Measurements from ENCODE around the gene PTHLH. TPM values are rescaled to one million over a fixed set of nuclear protein-coding genes. Genes with fewer than 3 reads are reported as not detected.

Gene PTHLH
- total RNA-seq, 4 donors from 2014 or later: 0.26 TPM; not detected in 3

DNA sequence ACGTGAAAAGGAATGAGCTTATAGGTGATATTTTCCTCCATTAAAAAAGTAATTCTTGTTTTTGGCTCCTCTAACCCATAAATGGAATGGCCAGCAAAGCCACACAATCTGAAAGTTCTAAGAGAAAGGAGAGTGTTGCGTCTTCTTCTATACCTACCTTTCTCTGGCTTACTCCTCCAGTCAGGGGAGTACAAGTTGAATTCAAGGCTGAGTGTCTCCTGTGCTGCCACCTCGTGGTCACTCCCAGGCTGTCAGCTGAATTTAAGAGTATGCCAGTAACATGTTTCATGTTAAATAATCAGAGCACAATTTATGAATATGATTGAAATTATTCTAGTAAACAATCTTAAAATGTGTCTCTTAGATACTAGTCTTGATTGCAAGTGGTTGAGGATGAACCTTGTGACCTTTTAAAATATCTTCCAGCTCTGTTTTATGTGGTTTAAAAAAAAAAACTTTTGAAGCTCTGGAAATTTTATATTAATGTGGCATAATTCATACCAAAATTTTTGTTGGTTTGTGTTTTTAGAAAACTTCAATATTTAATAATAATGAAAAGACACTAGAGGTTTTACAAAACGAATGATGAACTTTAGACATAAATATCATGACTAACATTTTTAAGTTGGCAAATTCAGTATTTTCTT lies 31.7 kb downstream of the PTHLH start:
- peak in 1 of 2 donors; percentile 36 for DNase-seq
- no peak for ATAC-seq
- Histone ChIP-seq H3K27ac (no peak overlapping the region), H3K36me3 (no peaks in the 10 kb centered on the region), H3K4me3 (no peak overlapping the region), H3K9me3 (no peaks in the 10 kb centered on the region), H3K4me1 (no peaks in the 10 kb centered on the region), H3K27me3 (no peaks in the 10 kb centered on the region)
- no peak for TF ChIP-seq POLR2A (IDR thresholded peaks at IDR 0.05)
- TF ChIP-seq, protein P1, sequence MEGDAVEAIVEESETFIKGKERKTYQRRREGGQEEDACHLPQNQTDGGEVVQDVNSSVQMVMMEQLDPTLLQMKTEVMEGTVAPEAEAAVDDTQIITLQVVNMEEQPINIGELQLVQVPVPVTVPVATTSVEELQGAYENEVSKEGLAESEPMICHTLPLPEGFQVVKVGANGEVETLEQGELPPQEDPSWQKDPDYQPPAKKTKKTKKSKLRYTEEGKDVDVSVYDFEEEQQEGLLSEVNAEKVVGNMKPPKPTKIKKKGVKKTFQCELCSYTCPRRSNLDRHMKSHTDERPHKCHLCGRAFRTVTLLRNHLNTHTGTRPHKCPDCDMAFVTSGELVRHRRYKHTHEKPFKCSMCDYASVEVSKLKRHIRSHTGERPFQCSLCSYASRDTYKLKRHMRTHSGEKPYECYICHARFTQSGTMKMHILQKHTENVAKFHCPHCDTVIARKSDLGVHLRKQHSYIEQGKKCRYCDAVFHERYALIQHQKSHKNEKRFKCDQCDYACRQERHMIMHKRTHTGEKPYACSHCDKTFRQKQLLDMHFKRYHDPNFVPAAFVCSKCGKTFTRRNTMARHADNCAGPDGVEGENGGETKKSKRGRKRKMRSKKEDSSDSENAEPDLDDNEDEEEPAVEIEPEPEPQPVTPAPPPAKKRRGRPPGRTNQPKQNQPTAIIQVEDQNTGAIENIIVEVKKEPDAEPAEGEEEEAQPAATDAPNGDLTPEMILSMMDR (IDR thresholded peaks at IDR 0.05 in 4 of 5, conservative IDR thresholded peaks at IDR 0.05 in 1 of 5): peak in 4 of 5 experiments; percentile 10 to 58 (median 50)
- intact Hi-C loops (cut with DNase I; ENCODE audit: low total_unique reads) (loop anchor here (2.0 to 5.0 kb wide), 2 partner anchors 119 to 206 kb away; no protein-coding TSS in a partner anchor), in situ Hi-C loops (cut with MboI; ENCODE audit: low sequenced_read_pairs in 4 of 4) (loop anchor here in 3 of 4 donors (10.0 to 25.0 kb wide), 2 partner anchors 196 to 204 kb away; no protein-coding TSS in a partner anchor)

GRCh38 chr12:27940245-27940644 lies 32.3 kb downstream of the PTHLH start:
- Histone ChIP-seq H3K27me3 (no peaks in the 10 kb centered on the region), H3K36me3 (no peaks in the 10 kb centered on the region), H3K9me3 (no peaks in the 10 kb centered on the region), H3K4me1 (no peaks in the 10 kb centered on the region), H3K4me3 (no peak overlapping the region), H3K27ac (no peak overlapping the region)
- in situ Hi-C loops (cut with MboI; ENCODE audit: low sequenced_read_pairs in 4 of 4) (loop anchor here in 3 of 4 donors (10.0 to 25.0 kb wide), 2 partner anchors 195 to 203 kb away; no protein-coding TSS in a partner anchor), intact Hi-C loops (cut with DNase I; ENCODE audit: low total_unique reads) (loop anchor here (2.0 to 5.0 kb wide), 2 partner anchors 118 to 205 kb away; no protein-coding TSS in a partner anchor)
- no peak for ATAC-seq
- DNase-seq: no peak
- TF ChIP-seq POLR2A (IDR thresholded peaks at IDR 0.05): no peak
- TF ChIP-seq, protein P1 (IDR thresholded peaks at IDR 0.05 in 4 of 5, conservative IDR thresholded peaks at IDR 0.05 in 1 of 5): no peak

DNA sequence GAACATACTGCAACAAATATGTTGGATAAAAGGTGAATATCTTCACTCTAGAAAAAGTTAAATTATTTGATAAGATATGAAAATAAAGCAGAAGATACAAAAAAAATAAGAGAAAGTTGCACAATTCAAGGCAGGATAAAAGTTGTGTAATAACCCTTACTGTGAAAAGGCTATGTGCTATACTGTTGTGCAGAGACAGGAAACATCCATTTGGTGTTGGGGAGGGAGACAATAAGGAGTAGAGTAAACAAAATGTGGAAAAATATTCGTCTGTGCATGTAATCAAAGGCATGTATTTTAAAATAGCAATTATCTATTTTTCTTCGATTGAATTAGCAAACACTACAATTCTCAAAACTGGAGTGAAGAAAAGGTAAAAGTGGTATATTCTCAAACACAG lies 34.8 kb downstream of the PTHLH start:
- no peak for TF ChIP-seq POLR2A (IDR thresholded peaks at IDR 0.05)
- TF ChIP-seq, protein P1 (IDR thresholded peaks at IDR 0.05 in 4 of 5, conservative IDR thresholded peaks at IDR 0.05 in 1 of 5): no peak
- H3K27ac ChIP-seq: no peak overlapping the region
- no peaks in the 10 kb centered on the region for H3K27me3 ChIP-seq
- ATAC-seq (no peak), DNase-seq (no peak)
- no peaks in the 10 kb centered on the region for H3K4me1 ChIP-seq
- intact Hi-C loops (cut with DNase I; ENCODE audit: low total_unique reads): no loop called here
- no peak overlapping the region for H3K4me3 ChIP-seq
- no peaks in the 10 kb centered on the region for H3K9me3 ChIP-seq
- H3K36me3 ChIP-seq: no peaks in the 10 kb centered on the region
- in situ Hi-C loops (cut with MboI; ENCODE audit: low sequenced_read_pairs in 4 of 4): loop anchor here in 2 of 4 donors (25.0 kb wide), 1 partner anchor 200 kb away; no protein-coding TSS in a partner anchor

DNA sequence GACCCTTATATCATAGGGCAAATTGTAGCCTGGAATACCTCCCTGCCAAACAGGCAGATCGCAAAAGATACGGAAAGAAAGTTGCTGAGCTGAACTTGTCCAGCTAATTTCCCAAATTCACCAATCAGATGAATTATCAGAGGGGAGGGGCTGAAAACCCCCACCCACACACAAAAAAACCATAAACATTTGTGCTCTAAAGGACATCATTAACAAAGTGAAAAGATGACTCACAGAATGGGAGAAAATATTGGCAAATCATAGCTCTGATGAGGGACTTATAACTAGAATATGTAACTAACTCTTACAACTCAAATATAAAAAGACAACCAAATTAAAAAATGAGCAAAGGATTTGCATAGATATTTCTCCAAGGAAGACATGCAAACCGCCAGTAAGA lies 36.3 kb downstream of the PTHLH start:
- Histone ChIP-seq H3K27ac (no peak overlapping the region), H3K4me3 (no peak overlapping the region), H3K36me3 (no peaks in the 10 kb centered on the region), H3K4me1 (no peaks in the 10 kb centered on the region), H3K9me3 (no peaks in the 10 kb centered on the region), H3K27me3 (no peaks in the 10 kb centered on the region)
- no peak for ATAC-seq
- no peak for DNase-seq
- in situ Hi-C loops (cut with MboI; ENCODE audit: low sequenced_read_pairs in 4 of 4): loop anchor here in 2 of 4 donors (25.0 kb wide), 1 partner anchor 199 kb away; no protein-coding TSS in a partner anchor
- intact Hi-C loops (cut with DNase I; ENCODE audit: low total_unique reads): no loop called here
- TF ChIP-seq POLR2A (IDR thresholded peaks at IDR 0.05): no peak
- TF ChIP-seq, protein P1 (IDR thresholded peaks at IDR 0.05 in 4 of 5, conservative IDR thresholded peaks at IDR 0.05 in 1 of 5): no peak
